Suprapubic skin (tissue), 3 donors: ENCODE measurements around the gene MTSS2.

Source experiments
- CTCF ChIP-seq, 2 donors: fragments of 200-600 bp in 1 of 2; fragments of 450-650 bp in 1 of 2; sonication (generic) in 1 of 2; IDR thresholded peaks; one replicate each; pipeline ENCODE4 v1.5.1; 2016 to 2019; ENCODE audit warnings: antibody characterized with exemption in 2 of 2, mild to moderate bottlenecking in 1 of 2, moderate library complexity in 1 of 2
- EP300 ChIP-seq: sonication (generic); formaldehyde crosslinking; IDR thresholded peaks from one replicate; pipeline ENCODE4 v1.6.1; 2017; ENCODE audit warnings: antibody characterized with exemption
- POLR2A ChIP-seq, 2 donors: fragments of 450-650 bp; IDR thresholded peaks; one replicate each; pipeline ENCODE4 v1.6.1; 2017; ENCODE audit warnings: antibody characterized with exemption in 2 of 2, mild to moderate bottlenecking in 2 of 2, moderate library complexity in 2 of 2

GRCh38 chr16:70648606-70649005 is 37.2 kb downstream of the MTSS2 start:
- TF ChIP-seq POLR2A (IDR thresholded peaks at IDR 0.05) (no peak), CTCF (IDR thresholded peaks at IDR 0.05) (no peak), EP300 (no peak)
